Left hindlimb (tissue), 1 donor: ENCODE measurements around the gene MRPL18.

Experiments used
- DNase-seq: peaks from one replicate; pipeline ENCODE4 v3.0.0-alpha.2; 2018

MRPL18 gene

DNA sequence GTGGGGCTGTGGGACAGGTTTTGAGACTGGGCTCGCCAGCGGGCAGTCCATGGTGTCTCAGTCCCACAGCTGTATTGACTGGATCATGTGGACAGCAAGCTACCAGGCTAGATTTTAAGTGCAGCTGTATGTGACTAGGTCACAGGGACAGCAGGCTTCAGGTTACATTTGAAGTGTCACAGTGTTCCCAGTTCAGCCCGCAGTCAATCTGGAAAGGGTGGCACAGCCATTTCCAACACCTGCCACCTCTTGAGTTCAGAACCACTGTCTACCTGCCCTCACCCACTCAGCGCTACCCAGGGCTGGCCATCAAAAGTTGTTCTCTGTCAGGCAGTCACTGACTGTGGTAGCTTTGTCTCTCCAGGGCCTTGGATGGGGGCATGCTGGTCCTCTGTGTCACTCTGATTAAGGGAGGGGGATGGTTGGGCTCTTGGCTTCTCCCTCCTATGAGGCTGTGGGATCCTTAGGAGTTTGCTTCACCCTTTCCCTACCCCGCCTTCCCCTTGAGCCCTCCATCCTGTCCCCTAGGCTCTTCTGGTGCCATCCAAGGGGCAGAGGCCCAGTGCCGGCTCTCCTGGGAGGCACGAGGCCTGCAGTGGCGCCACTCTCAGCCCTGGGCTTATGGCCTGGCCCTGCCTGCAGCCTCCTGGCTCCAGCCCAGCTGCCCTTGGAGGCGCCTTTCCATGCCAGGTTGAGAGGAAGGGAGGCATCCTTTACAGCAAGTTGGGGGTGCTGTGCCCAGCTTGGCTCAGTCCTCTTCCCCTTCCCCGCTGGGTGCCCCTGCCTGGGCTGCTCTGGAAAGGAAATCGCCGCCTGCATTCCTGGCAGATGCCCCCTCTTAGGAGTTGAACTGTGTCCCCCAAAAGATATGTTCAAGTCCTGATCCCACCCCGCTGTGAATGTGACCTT lies 54.7 kb downstream of the MRPL18 start:
- no peak for DNase-seq
